GM12891 (cell line): ENCODE measurements around the gene WFDC11.
"Not testable (repeated sequence)": the region's sequence is repeated elsewhere in the genome, so short reads cannot be mapped to it uniquely, and the experiment has no call there.

Source experiments
- PAX5 ChIP-seq: IDR thresholded peaks from 2 replicates; pipeline ENCODE4 v1.6.1; 2011; ENCODE audit warnings: low read length, moderate library complexity, mild to moderate bottlenecking; ENCODE audit not compliant: insufficient read depth, severe bottlenecking
- POLR2A ChIP-seq: IDR thresholded peaks from 2 replicates; pipeline ENCODE4 v1.6.1; 2011; ENCODE audit warnings: low read depth, low read length, control low read depth
- POLR2AphosphoS5 ChIP-seq: IDR thresholded peaks from 2 replicates; pipeline ENCODE4 v1.6.1; 2011; ENCODE audit warnings: low read depth, low read length, control low read depth
- SPI1 ChIP-seq: IDR thresholded peaks from 2 replicates; pipeline ENCODE4 v1.6.1; 2011; ENCODE audit warnings: low read depth, low read length, control low read depth
- TAF1 ChIP-seq: IDR thresholded peaks from 2 replicates; pipeline ENCODE4 v1.6.1; 2011; ENCODE audit warnings: low read depth, low read length, control low read depth

- TF ChIP-seq POLR2A, POLR2AphosphoS5, TAF1, PAX5, SPI1: not testable (repeated sequence)
Observed at GRCh38 chr20:45641076-45641475, 29.0 kb downstream of the WFDC11 start.
